Activated naive CD4-positive, alpha-beta T cell treated with Interleukin-2 at 50 U/mL for 16 hours (primary cell): ENCODE results near the gene CHD1.
A peak's percentile ranks its signal among the peaks of the same experiment; 100 is the strongest.

Experiments
- DNase-seq: peaks from one replicate; pipeline ENCODE4 v3.0.0-alpha.2; 2020

Gene CHD1

DNA sequence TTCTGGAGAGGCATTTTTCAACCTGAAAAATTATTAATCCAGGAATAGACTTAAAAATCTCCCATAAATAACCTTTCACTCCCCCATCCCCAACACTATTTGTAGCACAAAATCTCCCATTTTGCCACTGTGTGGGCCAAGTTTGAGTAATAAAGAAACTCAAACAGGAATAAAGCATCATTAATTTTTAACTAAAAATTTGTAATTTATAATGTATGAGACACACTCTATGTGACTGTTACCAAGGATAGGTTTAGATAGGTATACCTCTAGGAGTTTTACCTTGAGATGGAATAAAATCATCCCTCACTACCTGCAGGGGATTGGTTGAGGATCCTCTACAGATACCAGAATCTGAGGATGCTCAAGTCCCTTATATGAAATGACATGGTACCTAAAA lies 30.1 kb downstream of the CHD1 start:
- DNase-seq = no peak

DNA sequence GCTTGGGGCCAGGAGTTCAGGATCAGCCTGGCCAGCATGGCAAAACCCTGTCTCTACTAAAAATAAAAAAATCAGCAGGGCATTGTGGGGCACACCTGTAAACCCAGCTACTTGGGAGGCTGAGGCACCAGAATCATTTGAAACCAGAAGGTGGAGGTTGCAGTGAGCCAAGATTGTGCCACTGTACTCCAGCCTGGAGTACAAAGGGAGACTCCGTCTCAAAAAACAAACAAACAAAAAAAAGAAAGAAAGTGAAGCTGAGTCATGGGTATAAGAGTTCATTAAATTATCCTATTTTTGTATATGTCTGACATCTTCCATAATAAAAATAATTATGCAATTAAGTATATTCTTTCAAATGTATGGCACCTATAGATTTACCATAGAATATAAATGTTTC lies 37.2 kb downstream of the CHD1 start:
- no peak for DNase-seq

- DNase-seq = no peak
Measured at GRCh38 chr5:98880598-98880997, 48.2 kb downstream of the CHD1 start.

GRCh38 chr5:98880151-98880550 lies 48.7 kb downstream of the CHD1 start:
- peak; percentile 38 for DNase-seq

GRCh38 chr5:98877600-98877999 lies 51.2 kb downstream of the CHD1 start:
- DNase-seq = no peak

DNA sequence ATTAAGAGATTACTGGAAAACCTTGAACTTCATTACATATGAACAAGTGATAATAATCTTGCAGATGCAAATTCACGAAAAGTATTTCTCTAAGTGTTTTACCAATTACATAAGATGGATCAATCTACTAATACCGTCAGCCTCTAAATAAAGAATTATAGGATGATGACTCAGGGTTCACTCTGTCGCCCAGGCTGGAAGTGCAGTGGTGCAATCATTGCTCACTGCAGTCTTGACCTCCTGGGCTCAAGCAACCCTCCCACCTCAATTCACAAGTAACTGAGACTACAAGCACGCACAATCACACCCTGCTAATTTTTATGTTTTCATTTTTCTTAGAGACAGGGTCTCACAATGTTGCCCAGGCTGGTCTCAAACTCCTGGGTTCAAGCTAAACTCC lies 56.1 kb downstream of the CHD1 start:
- DNase-seq = no peak

DNA sequence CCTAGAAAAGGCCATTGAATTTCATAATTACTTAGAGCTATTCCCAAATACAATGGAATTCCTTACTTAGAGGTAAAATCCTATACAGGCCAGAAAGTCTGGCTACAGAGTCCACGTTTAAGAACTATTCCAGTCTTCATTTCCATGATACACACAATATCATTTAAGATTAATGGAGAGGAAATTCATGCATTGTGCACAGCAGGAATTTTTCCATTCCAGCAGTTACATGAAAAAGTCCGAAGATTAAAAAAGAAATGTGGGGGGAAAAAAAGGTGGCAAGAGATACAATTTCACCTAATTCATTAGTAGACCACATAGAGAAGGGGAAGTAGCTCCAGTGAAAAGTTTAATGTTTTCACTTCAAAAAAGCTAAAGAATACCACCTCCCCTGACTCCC lies 63.1 kb downstream of the CHD1 start:
- DNase-seq = no peak

- no peak for DNase-seq
Measured at GRCh38 chr5:98847054-98847453, 81.8 kb downstream of the CHD1 start.

DNA sequence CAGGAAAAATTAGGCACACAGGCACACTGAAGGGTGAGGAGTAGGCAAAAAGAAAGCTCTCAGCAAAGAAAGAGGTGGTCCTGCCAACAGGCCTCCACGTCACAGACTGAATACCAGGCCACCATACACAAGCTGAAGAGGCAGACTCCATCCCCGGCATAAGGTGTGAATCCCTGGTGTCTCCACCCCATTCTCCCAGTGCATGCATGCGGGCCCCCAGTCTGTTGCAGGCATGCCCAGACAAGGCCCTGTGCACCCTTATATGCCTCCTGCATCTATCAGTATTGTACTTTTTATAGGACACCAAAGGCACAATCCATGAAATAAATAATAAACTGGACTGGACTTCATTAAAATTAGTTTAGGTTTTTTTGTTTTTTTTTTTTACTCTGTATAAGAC lies 82.3 kb downstream of the CHD1 start:
- DNase-seq = no peak

- DNase-seq = no peak
Measured at GRCh38 chr5:98845878-98846277, 82.9 kb downstream of the CHD1 start.

DNA sequence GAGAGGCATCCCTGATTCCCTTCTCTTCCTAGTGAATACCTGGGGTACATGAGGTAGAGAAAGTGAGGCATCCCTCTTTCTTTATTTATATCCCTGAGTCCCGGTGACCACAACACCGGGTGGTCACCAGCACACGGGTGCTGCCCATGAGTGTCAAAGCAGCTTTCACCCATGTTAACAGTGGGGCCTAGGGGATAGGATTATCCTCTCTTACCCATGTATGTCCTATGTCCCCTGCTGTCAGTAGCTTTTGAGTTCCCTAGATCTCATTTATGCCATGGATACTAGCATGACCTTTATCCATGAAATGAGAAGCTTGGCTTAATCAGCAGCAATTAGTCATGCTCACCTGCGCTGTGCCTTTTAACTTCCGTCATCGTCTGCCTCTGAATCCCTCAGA lies 83.9 kb downstream of the CHD1 start:
- DNase-seq = no peak

DNA sequence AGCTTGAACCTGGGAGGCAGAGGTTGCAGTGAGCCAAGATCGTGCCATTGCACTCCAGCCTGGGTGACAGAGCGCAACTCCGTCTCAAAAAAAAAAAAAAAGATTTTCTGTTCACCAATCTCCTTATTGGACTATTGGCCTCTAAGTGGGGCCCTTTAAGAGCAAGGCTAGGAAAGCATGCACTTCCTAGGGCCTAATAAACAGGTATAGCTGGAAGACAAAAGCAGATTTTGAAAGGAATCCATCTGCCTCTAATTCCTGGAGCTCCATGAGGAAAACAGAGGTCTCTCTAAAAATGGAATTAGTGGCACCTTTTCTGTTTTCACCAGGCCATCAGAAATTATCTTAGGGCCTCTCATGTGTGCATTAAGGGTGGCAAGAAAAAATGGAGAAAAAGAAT lies 85.3 kb downstream of the CHD1 start:
- no peak for DNase-seq

- DNase-seq = no peak
Measured at GRCh38 chr5:98840946-98841345, 87.9 kb downstream of the CHD1 start.

DNA sequence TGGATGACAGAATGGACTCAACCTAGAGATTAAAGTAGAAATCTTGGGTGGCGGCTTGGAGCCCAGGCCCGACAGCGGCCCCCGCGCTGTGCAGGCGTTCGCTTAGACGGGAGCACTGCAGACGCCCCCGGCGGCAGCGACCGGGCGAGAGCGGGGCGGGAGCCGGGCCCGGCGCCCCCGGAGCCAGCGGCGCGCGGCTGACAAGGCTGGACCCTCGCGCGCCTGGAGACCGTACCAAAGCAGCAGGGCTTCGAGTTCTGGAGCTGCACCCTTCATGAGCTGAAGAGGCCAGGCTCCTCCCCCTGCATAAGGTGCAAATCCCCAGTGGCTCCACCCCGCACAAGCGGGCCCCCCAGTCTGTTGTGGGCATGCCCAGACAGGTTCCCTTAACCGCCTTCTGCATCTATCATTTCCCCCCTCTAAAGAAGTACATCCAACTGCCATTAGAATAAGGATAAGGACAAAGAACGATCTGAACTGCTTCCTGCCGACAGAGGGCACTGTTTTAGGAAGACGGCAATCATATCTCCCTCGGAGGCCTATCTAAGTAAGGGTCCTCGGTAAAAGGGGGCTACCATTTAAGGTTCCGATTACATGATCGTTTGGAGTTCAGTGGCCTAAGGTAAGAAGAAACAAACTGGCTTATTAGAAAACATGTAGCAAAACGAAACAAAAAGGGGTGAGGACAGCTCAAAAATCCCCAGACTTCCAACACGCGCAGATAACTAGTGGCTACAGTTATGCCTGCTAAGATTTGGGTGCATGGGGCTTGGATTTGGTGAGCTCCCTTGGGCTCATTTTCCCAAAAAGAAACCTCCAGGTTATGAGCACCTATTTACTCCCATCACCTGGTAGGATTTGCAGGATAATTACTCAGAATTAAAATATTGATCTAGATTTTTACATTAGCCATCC lies 89.1 kb downstream of the CHD1 start:
- DNase-seq = no peak

DNA sequence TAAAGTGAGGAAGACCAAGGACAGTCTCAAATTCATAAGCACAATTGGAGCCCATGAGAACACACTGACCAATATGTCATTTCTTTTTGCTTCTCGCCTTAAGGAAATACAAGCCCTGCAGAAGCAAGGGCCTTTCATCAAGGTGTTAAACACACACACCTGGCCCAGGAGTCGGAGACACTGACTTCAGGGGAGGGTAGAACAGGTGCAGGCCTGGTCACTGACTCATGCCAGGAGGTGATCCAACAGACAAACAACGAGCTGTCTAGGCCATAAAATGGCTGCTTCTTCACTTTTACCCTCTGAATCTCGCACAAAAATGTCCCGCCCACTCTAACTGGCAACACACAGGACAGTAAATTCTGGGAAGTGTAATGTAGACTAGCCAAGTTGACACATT lies 92.6 kb downstream of the CHD1 start:
- no peak for DNase-seq

DNA sequence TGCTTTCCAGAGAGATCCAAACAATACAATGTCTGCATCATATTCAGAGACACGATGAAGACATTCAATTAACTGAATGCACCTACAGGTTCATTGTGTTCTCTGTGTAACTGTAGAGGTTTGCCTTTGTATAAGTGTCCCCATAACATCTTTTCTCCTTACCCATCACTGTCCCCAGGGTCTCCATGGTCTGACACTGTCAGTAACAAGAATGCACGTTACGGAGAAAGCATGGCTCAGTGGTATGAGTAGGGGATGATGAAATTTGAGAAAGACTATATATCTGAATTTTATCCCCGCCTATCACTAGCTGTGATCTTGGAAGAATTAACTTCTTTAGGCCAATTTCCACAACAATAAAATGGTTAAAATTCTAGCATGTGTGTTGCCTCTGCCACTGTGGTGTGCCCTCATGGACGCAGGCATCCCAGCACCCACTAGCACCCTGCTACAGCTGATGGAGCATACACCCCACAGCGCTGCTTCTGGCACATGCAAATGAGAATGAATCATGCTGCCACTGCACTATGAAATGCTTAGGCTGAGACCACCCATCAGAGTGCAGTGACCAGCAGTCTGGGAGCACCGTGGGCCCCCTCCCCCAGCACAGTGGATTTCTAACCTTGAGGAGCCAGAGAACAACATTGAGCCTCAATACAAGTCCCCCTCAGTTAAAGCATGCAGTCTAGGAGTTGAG lies 101.1 kb downstream of the CHD1 start:
- no peak for DNase-seq

DNA sequence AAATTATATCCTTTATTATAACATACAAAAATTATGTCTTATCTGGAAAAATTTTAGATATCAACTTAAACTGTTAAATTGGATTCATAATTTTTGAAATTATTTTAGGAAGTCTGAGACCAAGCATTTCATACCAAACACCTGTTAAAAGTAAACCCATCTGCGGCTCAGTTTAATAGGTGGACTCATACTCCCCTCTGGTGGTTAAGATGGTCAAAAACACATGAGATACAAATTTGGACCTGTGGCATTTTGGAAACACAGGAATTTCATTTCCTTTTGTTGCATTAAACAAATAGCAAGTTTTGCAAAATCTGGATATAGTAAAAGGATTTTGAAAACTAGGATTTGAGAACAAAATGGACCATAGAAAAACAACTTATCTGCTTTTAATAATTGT lies 101.6 kb downstream of the CHD1 start:
- DNase-seq = no peak

- DNase-seq = no peak
Measured at GRCh38 chr5:98825582-98826375, 103.0 kb downstream of the CHD1 start.

- no peak for DNase-seq
Measured at GRCh38 chr5:98816582-98817222, 112.1 kb downstream of the CHD1 start.

- DNase-seq = no peak
Measured at GRCh38 chr5:98813755-98814154, 115.1 kb downstream of the CHD1 start.

DNA sequence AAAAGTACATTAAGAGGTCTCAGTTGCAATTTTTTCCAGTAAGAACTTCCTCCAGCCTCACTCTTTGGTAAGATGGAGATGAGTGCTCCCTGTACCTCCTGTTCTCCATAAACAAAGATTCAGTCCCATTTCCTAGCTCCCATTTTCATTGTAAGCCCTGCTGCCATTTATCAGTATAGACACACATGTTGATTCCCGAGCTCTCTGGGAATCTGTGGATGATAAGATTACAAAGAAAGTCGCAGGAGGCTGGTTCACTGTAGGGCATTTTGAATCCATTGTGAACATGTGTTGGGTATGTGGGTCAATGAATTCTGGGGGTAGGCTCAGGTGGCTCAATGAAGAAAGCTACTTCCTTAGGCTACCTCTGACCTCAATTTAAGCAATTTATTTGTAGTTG lies 118.6 kb downstream of the CHD1 start:
- DNase-seq = no peak

- no peak for DNase-seq
Measured at GRCh38 chr5:98807806-98808205, 121.0 kb downstream of the CHD1 start.

GRCh38 chr5:98805070-98805469 lies 123.7 kb downstream of the CHD1 start:
- DNase-seq = no peak
